BJ (cell line): ENCODE results near the gene TNS3. TPM values are rescaled to one million over a fixed set of nuclear protein-coding genes. Genes with fewer than 3 reads are reported as not detected.

Experiments used
- CTCF ChIA-PET: fragments of 350-600 bp; formaldehyde crosslinking; extraction: SDS; loops from one replicate; lab custom pipeline; 2021; ENCODE audit warnings: antibody characterized with exemption, inconsistent platforms; lab: Yijun Ruan, JAX
- POLR2A ChIA-PET: fragments of 300-600 bp; sonication (Branson Sonifier 250); formaldehyde crosslinking; extraction: SDS; loops from one replicate; lab custom pipeline; 2021; ENCODE audit warnings: antibody characterized with exemption; lab: Charles Lee
- DNase-seq: peaks from one replicate; pipeline ENCODE4 v3.0.0-alpha.2; 2011; ENCODE audit warnings: low read depth
- H3K27me3 ChIP-seq: 2 replicates; pipeline ENCODE4 v1.6.0; 2011; ENCODE audit warnings: low read length; ENCODE audit not compliant: control insufficient read depth, insufficient read depth
- H3K36me3 ChIP-seq: 2 replicates; pipeline ENCODE4 v1.5.1; 2011; ENCODE audit warnings: low read length; ENCODE audit not compliant: control insufficient read depth, insufficient read depth
- H3K4me3 ChIP-seq: 2 replicates; pipeline ENCODE4 v1.5.1; 2011; ENCODE audit warnings: low read depth, mild to moderate bottlenecking, control low read depth, low read length
- CTCF ChIP-seq: IDR thresholded peaks from 2 replicates; pipeline ENCODE4 v1.5.1; 2011; ENCODE audit warnings: low read depth, mild to moderate bottlenecking, control low read depth, inconsistent platforms, low read length, moderate library complexity; ENCODE audit not compliant: insufficient read depth
- polyA plus RNA-seq: library from polyadenylated mRNA; depleted of rRNA; stranded (reverse); fragments of >200 nt; gene quantifications from 2 replicates; pipeline ENCODE4 v1.2.3, GENCODE V29; 2011

Gene TNS3
- polyA plus RNA-seq, 1 experiment: 126 TPM

- Histone ChIP-seq H3K36me3 (peaks cover 15% of the 10 kb centered on the region), H3K27me3 (no peaks in the 10 kb centered on the region), H3K4me3 (no peak overlapping the region)
- ChIA-PET CTCF (interaction anchor here (1.0 to 1.6 kb wide), 2 partner anchors 136 to 211 kb away, joined by 3 to 4 read pairs; no protein-coding TSS in a partner anchor), POLR2A (interaction anchor here (1.4 kb wide), 1 partner anchor 206 kb away, joined by 3 read pairs; no protein-coding TSS in a partner anchor)
- DNase-seq: no peak
- no peak for TF ChIP-seq CTCF
These were observed 4.5 kb downstream of the TNS3 start for GRCh38 chr7:47577321-47577919.

- no peak for DNase-seq
- ChIA-PET POLR2A (interaction anchor here (0.6 to 1.4 kb wide), 2 partner anchors 206 to 207 kb away, joined by 3 read pairs; no protein-coding TSS in a partner anchor), CTCF (interaction anchor here (1.0 to 1.6 kb wide), 2 partner anchors 136 to 211 kb away, joined by 3 to 4 read pairs; no protein-coding TSS in a partner anchor)
- TF ChIP-seq CTCF: no peak
- H3K27me3 ChIP-seq: no peaks in the 10 kb centered on the region
- no peak overlapping the region for H3K4me3 ChIP-seq
- peaks cover 15% of the 10 kb centered on the region for H3K36me3 ChIP-seq
These were observed 5.0 kb downstream of the TNS3 start for GRCh38 chr7:47576866-47577306.

GRCh38 chr7:47576031-47576865, 5.7 kb downstream of the TNS3 start:
- no peak for DNase-seq
- no peak for TF ChIP-seq CTCF
- H3K36me3 ChIP-seq: peaks cover 15% of the 10 kb centered on the region
- ChIA-PET POLR2A (interaction anchor here (0.6 to 1.4 kb wide), 2 partner anchors 206 to 207 kb away, joined by 3 read pairs; no protein-coding TSS in a partner anchor), CTCF (interaction anchor here (1.2 to 1.6 kb wide), 2 partner anchors 135 to 208 kb away, joined by 3 to 4 read pairs; no protein-coding TSS in a partner anchor)
- H3K4me3 ChIP-seq: no peak overlapping the region
- H3K27me3 ChIP-seq: no peaks in the 10 kb centered on the region

GRCh38 chr7:47574482-47575329, 7.2 kb downstream of the TNS3 start:
- DNase-seq: no peak
- Histone ChIP-seq H3K36me3 (peaks cover 16% of the 10 kb centered on the region), H3K27me3 (no peaks in the 10 kb centered on the region), H3K4me3 (no peak overlapping the region)
- ChIA-PET CTCF (interaction anchor here (0.8 to 1.3 kb wide), 3 partner anchors 48 to 209 kb away, joined by 3 to 4 read pairs (median 4); no protein-coding TSS in a partner anchor), POLR2A (no interaction called here)
- no peak for TF ChIP-seq CTCF
